H54 (cell line): ENCODE measurements around the gene ARHGEF25.
"Not testable (repeated sequence)": the region's sequence is repeated elsewhere in the genome, so short reads cannot be mapped to it uniquely, and the experiment has no call there.

Source experiments
- DNase-seq: peaks from one replicate; pipeline ENCODE4 v3.0.0; 2011; ENCODE audit warnings: low spot score, mixed read lengths; ENCODE audit not compliant: insufficient read length
- FAIRE-seq: peaks from 3 replicates; lab custom pipeline; 2011; peaks lifted over from hg19 to GRCh38; lab: Jason Lieb, UNC
- POLR2A ChIP-seq: IDR thresholded peaks from 2 replicates; pipeline ENCODE4 v1.6.1; 2011; ENCODE audit warnings: low read depth, mild to moderate bottlenecking, low read length

The ARHGEF25 gene

GRCh38 chr12:57609101-57609780, 2.0 kb upstream of the ARHGEF25 start:
- FAIRE-seq (no peak), DNase-seq (no peak)
- TF ChIP-seq POLR2A: no peak

GRCh38 chr12:57609781-57610553, 1.3 kb upstream of the ARHGEF25 start:
- FAIRE-seq: no peak
- no peak for DNase-seq
- TF ChIP-seq POLR2A: no peak

- FAIRE-seq (no peak), DNase-seq (no peak)
- no peak for TF ChIP-seq POLR2A
Observed at GRCh38 chr12:57610554-57611107, 604 bp upstream of the ARHGEF25 start.

- FAIRE-seq (no peak), DNase-seq (no peak)
- no peak for TF ChIP-seq POLR2A
Observed at GRCh38 chr12:57611827-57612710, 834 bp downstream of the ARHGEF25 start.

GRCh38 chr12:57612711-57613426, 1.6 kb downstream of the ARHGEF25 start:
- no peak for TF ChIP-seq POLR2A
- no peak for FAIRE-seq
- DNase-seq: no peak

- DNase-seq (no peak), FAIRE-seq (no peak)
- no peak for TF ChIP-seq POLR2A
Observed at GRCh38 chr12:57613427-57614109, 2.3 kb downstream of the ARHGEF25 start.

GRCh38 chr12:57614178-57614947, 3.1 kb downstream of the ARHGEF25 start:
- TF ChIP-seq POLR2A: no peak
- no peak for FAIRE-seq
- DNase-seq: no peak

- no peak for TF ChIP-seq POLR2A
- no peak for DNase-seq
- FAIRE-seq: no peak
Observed at GRCh38 chr12:57614948-57615500, 3.8 kb downstream of the ARHGEF25 start.

GRCh38 chr12:57615637-57616036, 4.4 kb downstream of the ARHGEF25 start:
- no peak for TF ChIP-seq POLR2A
- DNase-seq (no peak), FAIRE-seq (no peak)

- FAIRE-seq (no peak), DNase-seq (no peak)
- TF ChIP-seq POLR2A: no peak
Observed at GRCh38 chr12:57616383-57617101, 5.3 kb downstream of the ARHGEF25 start.

- no peak for DNase-seq
- FAIRE-seq: no peak
- TF ChIP-seq POLR2A: no peak
Observed at GRCh38 chr12:57617942-57618341, 6.7 kb downstream of the ARHGEF25 start.

- FAIRE-seq, DNase-seq: not testable (repeated sequence)
Observed at GRCh38 chr12:57618431-57618830, 7.2 kb downstream of the ARHGEF25 start.
